ENCODE measurements around the gene CD276. TPM values are rescaled to one million over a fixed set of nuclear protein-coding genes. Genes with fewer than 3 reads are reported as not detected.

CD276 gene
- total RNA-seq: 91.6 and 108 TPM in 2 replicates

GRCh38 chr15:73683777-73684580, at the start of gene CD276:
Gene CD276 (plus strand): TSS chr15:73684383. CDS start chr15:73699640, 15,257 bp downstream.

GRCh38 chr15:73753250-73754130, 69.3 kb downstream of the CD276 start, which contains the start of gene INSYN1:
Gene INSYN1 (minus strand): TSS chr15:73753351. CDS start chr15:73751130, 2,221 bp downstream.

Other genes starting within 250 kb of the CD276 start
- gene REC114, start 241.2 kb upstream of the CD276 start, total RNA-seq: not detected in 2 replicates
- 70.4 and 79.2 TPM in 2 replicates for gene NPTN, start 51.0 kb upstream of the CD276 start, total RNA-seq
- 0.17 and 0.30 TPM in 2 replicates for gene INSYN1, start 69.0 kb downstream of the CD276 start, total RNA-seq
- gene TBC1D21, start 189.2 kb downstream of the CD276 start, total RNA-seq: not detected in 2 replicates
- 112 and 113 TPM in 2 replicates for gene LOXL1, start 242.1 kb downstream of the CD276 start, total RNA-seq